ENCODE data around the gene PPP1R3D.
"Not testable (repeated sequence)": the region's sequence is repeated elsewhere in the genome, so short reads cannot be mapped to it uniquely, and the experiment has no call there.

The PPP1R3D gene, protein sequence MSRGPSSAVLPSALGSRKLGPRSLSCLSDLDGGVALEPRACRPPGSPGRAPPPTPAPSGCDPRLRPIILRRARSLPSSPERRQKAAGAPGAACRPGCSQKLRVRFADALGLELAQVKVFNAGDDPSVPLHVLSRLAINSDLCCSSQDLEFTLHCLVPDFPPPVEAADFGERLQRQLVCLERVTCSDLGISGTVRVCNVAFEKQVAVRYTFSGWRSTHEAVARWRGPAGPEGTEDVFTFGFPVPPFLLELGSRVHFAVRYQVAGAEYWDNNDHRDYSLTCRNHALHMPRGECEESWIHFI

GRCh38 chr20:59940129-59940955 lies at the start of gene PPP1R3D, which contains the start of gene FAM217B:
TSS of gene PPP1R3D (minus strand) at chr20:59940305. CDS start at chr20:59939931, 374 bp downstream.
TSS of gene FAM217B (plus strand) at chr20:59940389. CDS start at chr20:59943944, 3,555 bp downstream.
- peak; percentile 89 for DNase-seq

GRCh38 chr20:59988141-59988540 lies 48.0 kb upstream of the PPP1R3D start:
- no peak for DNase-seq

DNA sequence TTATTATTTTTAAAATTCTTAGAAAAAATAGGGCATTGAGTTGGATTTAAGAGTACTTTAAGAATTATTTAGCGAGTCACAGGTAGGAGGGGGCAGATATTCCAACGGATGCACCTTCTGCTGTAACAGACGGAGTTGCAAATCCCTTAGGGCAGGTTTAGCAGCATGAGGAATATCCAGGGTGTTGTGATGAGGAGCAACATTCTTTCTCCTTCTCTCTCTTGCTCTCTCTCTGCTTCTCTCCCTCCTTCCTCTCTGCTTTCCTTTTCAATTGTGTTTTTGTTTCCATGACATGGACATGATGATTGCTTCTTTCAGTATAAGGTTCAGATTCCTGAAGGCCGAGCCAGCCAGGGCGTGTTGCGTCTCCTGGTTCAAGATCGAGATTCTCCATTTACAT lies 47.0 kb upstream of the PPP1R3D start:
- no peak for DNase-seq

DNA sequence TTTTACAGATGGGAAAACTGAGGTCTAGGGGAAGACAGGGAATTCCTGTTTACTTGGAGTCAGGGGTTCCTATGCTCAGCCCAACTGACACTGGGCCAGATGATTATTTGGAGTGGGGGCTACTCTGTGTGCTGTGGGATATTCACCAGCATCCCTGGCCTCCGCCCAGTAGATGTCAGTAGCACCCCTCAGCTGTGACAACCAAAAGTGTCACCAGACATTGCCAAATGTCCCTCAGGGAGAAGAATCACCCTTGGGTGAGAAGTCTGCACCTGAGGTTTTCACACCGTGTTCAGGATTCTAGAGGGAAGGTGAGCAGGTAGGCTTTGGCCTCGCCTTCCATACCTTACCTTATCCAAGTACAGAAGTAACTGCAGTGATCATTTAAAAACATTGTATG lies 45.8 kb upstream of the PPP1R3D start:
- no peak for DNase-seq

DNA sequence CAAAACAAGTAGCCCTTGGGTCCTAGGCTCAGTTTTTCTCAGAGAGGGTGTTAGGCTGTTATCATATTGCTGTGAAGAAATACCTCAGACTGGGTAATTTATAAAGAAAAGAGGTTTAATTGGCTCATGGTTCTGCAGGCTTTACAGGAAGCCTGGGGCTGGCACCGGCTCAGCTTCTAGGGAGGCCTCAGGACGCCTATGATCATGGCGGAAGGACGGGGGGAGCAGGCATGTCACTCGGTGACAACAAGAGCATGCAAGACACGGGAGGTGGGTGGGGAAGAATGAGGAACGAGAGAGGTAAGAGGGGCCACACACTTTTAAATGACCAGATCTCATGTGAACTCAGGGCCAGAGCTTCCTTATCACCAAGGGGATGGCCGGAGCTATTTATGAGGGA lies 45.1 kb upstream of the PPP1R3D start:
- no peak for DNase-seq

DNA sequence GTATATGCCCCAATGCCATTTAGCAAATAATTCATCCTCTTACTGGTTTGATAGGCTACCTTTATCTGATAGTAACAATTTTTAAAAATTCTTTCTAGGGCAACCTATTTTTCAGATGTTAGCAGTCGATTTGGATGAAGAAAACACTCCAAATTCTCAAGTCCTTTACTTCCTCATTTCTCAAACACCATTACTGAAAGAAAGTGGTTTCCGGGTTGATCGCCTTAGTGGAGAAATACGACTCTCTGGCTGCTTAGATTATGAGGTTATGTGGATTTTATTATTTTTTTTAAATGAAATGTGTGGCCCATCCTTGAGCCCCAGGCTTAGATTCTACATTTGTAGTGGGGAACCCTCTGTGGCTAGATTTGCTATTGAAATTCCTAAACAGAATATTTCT lies 44.4 kb upstream of the PPP1R3D start:
- no peak for DNase-seq

- no peak for DNase-seq
Observed at GRCh38 chr20:59983076-59983475, 43.0 kb upstream of the PPP1R3D start.

DNA sequence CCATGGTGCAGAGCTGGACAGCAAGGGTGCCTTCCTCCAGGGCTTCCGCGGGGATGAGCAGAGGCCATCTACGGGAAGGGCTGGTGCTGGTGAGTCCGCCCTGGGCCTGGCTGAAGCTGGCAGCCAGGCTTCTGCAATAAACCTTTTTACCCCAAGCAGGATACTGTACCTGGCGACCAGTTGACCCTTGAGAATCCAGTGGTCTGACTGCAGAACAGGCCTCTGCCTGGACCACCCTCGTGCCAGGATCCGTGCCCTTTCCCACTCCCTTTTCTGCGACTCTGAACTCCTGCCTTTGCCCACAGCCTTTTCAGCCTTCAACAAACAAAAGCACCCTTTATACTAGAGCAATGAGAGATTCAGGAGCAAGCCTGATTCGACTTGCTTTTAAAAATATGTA lies 37.0 kb upstream of the PPP1R3D start:
- DNase-seq: no peak

DNA sequence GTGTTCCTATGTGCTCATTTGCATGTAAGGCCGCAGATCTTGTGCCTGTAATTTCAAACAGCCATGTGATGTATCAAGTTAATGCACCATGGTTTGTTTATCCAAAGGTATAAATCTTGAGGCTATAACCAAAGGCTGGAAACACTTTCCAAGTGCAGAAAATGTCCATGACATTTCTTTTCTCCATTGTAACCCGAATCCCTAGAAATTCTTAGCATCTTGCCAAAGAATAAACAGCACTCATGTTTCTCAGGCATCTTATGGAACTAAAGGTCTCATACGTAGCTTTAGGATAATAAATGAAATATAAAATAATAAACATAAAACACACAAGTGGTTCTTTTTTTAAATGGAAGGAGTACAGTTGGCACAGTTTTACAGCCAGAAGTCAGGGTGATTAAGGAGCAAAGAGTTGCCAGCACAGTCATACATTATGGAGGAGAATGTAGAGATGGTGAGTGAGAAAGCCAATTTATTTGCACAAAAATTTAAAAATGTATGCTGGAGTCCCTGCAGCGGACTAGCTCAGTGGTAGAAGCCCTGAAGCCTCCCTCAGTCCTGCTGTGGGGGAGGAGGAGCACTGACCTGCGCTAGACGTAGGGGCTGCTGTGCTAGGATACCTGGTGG lies 36.2 kb upstream of the PPP1R3D start:
- DNase-seq: no peak

DNA sequence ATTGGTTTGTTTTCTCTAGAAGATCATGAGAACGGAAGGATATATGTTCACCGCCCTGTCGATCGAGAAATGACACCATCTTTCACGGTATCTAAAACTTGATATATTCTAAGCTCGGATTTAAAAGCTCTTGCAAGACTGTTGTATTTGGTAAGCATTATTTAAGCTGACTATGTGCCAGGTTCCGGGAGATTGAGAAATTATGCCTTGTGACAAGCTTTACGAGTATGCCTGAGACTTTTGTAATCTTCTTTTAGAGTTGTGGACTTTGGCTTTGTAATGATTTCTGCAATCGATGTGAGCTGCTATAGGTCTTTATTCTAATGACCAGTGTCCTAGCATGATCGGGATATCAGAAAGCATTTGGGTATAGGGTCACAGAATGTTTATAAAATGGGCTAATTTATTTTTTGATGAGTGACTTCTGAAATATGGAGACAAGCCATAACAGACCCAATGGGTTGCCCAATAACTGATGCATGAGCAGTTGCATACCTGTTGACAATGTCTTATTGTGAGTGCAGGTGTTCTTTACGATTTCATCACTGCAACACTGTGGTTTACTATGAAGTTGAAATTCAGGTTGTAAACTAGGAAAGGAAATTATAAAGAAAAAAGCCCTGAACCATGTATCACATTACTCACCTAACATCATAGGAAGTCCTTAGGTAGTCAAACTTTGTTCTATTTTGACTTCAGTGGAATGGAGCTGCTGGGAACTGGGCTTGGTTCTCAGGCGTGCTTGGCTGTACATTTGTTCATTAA lies 32.1 kb upstream of the PPP1R3D start:
- no peak for DNase-seq

GRCh38 chr20:59971428-59971827 lies 31.3 kb upstream of the PPP1R3D start:
- no peak for DNase-seq

- no peak for DNase-seq
Observed at GRCh38 chr20:59966428-59966827, 26.3 kb upstream of the PPP1R3D start.

- DNase-seq: no peak
Observed at GRCh38 chr20:59962155-59962554, 22.1 kb upstream of the PPP1R3D start.

GRCh38 chr20:59961423-59961822 lies 21.3 kb upstream of the PPP1R3D start:
- DNase-seq: no peak

DNA sequence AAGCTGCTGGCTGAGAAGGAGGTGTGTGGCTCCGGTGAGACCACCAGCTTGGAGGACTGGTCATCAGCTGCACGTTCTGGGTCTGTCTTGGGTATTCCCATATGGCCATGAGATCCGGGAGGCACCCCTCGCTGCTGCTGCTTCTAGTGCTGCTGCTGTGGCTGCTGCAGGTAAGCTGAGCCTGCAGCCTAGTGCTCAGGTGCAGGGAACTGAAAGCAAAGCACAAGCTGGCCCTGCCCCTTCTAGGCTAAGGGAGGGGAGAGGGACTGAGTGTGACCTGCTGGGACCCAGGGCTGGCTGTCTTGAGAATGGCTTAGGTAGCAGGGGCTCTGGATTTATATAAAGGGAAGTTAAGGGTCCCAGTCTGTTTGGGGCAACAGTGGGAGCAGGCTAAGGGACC lies 18.5 kb upstream of the PPP1R3D start:
- no peak for DNase-seq

- no peak for DNase-seq
Observed at GRCh38 chr20:59958123-59958522, 18.0 kb upstream of the PPP1R3D start, which contains the start of gene CDH26. TSS of gene CDH26 (plus strand) at chr20:59958423. CDS start at chr20:59958727, 304 bp downstream.

- DNase-seq: not testable (repeated sequence)
Observed at GRCh38 chr20:59957568-59957967, 17.5 kb upstream of the PPP1R3D start.

- no peak for DNase-seq
Observed at GRCh38 chr20:59955131-59955796, 15.2 kb upstream of the PPP1R3D start.

GRCh38 chr20:59954718-59955117 lies 14.6 kb upstream of the PPP1R3D start:
- DNase-seq: no peak

- no peak for DNase-seq
Observed at GRCh38 chr20:59949911-59950310, 9.8 kb upstream of the PPP1R3D start.

GRCh38 chr20:59948828-59949720 lies 9.0 kb upstream of the PPP1R3D start:
- DNase-seq: no peak

Data from activated T-cell treated with anti-CD3 and anti-CD28 coated beads, Interleukin-2, amount 50 U/mL, for 1 hour (primary cell).